ENCODE data around the gene WDR13. TPM values are rescaled to one million over a fixed set of nuclear protein-coding genes. Genes with fewer than 3 reads are reported as not detected.

Gene WDR13
- polyA plus RNA-seq, 3 donors from 2014 or later = 67.1 to 78.1 (median 75.4) TPM

DNA sequence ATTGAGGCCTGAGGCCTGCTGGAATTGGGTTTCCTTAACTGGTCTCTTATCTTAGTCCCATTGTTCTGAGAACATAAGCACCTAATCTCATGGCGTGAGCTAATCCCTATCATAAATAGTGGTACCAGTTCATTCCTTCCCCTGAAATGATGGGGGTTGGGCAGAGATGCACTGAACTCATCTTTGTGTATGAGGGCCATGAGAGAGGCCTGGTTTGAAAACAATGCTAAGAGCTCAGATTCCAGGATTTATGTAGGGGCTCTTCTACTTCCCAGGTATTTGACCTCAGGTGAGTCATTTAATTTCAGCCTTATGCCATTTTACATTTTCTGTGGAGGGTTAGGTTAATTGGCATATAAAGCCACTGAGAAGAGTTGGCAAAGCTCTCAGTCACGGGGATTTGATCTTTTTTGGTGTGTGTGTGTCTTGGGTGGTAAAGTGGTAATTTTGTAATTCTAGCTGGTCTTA is 18.6 kb upstream of the WDR13 start:
- Mint-ChIP-seq H3K27ac (peak overlapping the region in 4 of 6 donors; percentile 12 to 69 (median 50)), H3K27me3 (ENCODE audit: low read depth in 3 of 3) (peaks cover 10 to 24% (median 13%) of the 10 kb centered on the region in 3 donors), H3K4me3 (no peak overlapping the region), H3K4me1 (peaks cover 20 to 28% of the 10 kb centered on the region in 2 donors), H3K36me3 (peaks cover 0 to 23% (median 4%) of the 10 kb centered on the region in 3 donors), H3K9me3 (no peaks in the 10 kb centered on the region)
- no peak for DNase-seq

DNA sequence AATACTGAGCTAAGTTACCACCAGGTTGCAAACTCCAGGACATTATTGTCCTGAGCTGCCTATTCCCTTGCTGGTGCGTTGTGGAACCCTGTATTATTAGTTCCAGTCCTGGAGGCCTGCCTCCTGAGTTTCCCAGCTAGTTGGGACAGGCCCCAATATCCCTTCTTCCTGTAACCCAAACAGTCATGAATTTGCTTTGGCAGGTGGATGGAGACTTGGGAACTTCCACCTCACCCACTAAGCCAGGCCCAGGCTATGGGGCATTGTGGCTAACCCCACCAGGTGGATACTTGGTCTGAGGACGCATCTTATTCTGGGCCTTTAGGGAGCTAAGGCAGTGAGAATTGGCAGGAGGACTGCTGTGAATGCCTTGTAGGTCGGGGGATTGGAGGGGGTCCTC is 18.0 kb upstream of the WDR13 start:
- peaks cover 15 to 23% of the 10 kb centered on the region in 2 donors for H3K4me1 Mint-ChIP-seq
- peak overlapping the region in 4 of 6 donors; percentile 5 to 69 (median 56) for H3K27ac Mint-ChIP-seq
- H3K36me3 Mint-ChIP-seq = peaks cover 0 to 23% (median 4%) of the 10 kb centered on the region in 3 donors
- DNase-seq = no peak
- no peak overlapping the region for H3K4me3 Mint-ChIP-seq
- H3K9me3 Mint-ChIP-seq = no peaks in the 10 kb centered on the region
- peaks cover 7 to 21% (median 9%) of the 10 kb centered on the region in 3 donors for H3K27me3 Mint-ChIP-seq (ENCODE audit: low read depth in 3 of 3)

DNA sequence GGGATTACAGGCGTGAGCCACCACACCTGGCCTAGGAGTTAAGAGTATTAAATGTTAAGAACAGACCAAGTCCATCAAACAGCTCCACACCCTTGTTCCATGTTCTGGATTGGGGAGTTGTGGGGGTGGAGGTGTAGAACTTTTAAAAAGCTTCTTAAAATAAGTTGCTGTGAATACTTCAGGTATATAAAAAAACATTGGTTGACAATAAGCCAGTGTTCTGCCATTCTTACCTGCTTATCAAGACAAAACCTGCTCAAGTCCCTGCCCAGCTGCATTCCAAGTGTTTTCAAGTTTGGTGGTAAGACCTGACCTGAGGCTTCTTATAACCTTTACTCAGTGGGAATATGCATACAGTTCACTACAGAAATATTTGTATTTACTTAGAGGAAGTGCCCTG is 16.6 kb upstream of the WDR13 start:
- H3K4me1 Mint-ChIP-seq = peaks cover 8 to 13% of the 10 kb centered on the region in 2 donors
- peaks cover 0 to 12% (median 2%) of the 10 kb centered on the region in 3 donors for H3K27me3 Mint-ChIP-seq (ENCODE audit: low read depth in 3 of 3)
- peaks cover 0 to 20% (median 4%) of the 10 kb centered on the region in 3 donors for H3K36me3 Mint-ChIP-seq
- no peak overlapping the region for H3K4me3 Mint-ChIP-seq
- H3K27ac Mint-ChIP-seq = no peak overlapping the region
- DNase-seq = no peak
- no peaks in the 10 kb centered on the region for H3K9me3 Mint-ChIP-seq

DNA sequence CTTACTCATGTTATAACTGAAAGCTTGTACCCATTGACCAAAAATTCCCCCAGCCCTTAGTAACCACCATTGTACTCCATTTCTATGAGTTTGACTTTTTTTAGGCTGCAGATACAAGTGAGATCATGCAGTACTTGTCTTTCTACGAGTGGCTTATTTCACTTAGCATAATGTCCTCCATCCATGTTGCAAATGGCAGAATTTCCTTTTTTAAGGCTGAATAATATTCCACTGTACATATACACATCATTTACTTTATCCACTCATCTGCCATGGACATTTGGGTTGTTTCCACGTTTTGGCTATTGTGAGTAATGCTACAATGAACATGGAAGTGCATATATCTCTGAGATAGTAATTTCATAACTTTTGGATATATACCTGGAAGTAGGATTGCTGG is 12.6 kb upstream of the WDR13 start:
- no peaks in the 10 kb centered on the region for H3K9me3 Mint-ChIP-seq
- H3K27ac Mint-ChIP-seq = no peak overlapping the region
- no peaks in the 10 kb centered on the region for H3K36me3 Mint-ChIP-seq
- no peak for DNase-seq
- peaks cover 0 to 8% (median 2%) of the 10 kb centered on the region in 3 donors for H3K27me3 Mint-ChIP-seq (ENCODE audit: low read depth in 3 of 3)
- H3K4me1 Mint-ChIP-seq = no peaks in the 10 kb centered on the region
- H3K4me3 Mint-ChIP-seq = no peak overlapping the region

DNA sequence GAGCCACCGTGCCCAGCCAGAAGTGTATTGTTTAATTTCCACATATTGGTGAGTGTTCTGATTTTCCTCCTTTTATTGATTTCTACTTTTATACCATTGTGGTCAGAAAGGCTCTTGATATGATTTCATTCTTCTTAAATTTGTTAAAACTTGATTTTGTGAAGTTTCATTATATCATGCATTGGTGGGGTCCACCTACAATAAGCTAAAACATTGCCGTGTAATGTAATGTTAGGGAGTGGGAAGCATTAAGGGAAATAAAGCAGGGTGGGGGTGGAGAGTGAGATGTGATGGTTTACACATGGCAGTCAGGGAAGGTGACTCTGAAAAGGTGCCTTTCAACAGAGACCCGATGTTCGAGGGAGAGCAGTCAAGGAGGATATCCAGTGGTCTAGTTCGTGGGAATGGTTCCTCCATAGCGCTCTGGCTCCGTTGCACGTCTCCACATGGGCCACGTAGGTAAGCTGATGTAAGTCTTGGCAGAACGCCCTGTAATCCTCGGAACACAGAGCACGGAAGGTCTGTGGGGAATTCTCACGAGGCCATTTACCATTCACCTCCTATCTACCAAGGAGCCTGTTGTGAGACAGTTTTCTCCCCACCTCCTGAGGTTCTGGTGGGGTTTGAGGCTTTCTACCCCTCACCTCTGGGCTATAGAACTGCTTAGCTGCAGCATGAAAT is 7.7 kb upstream of the WDR13 start:
- H3K9me3 Mint-ChIP-seq = no peaks in the 10 kb centered on the region
- H3K36me3 Mint-ChIP-seq = no peaks in the 10 kb centered on the region
- no peak overlapping the region for H3K27ac Mint-ChIP-seq
- H3K4me1 Mint-ChIP-seq = no peaks in the 10 kb centered on the region
- peaks cover 1 to 7% (median 2%) of the 10 kb centered on the region in 3 donors for H3K27me3 Mint-ChIP-seq (ENCODE audit: low read depth in 3 of 3)
- H3K4me3 Mint-ChIP-seq = no peak overlapping the region
- DNase-seq = no peak

GRCh38 chrX:48590203-48591103 is 6.8 kb upstream of the WDR13 start:
- H3K27me3 Mint-ChIP-seq (ENCODE audit: low read depth in 3 of 3) = peaks cover 1 to 5% (median 2%) of the 10 kb centered on the region in 3 donors
- no peak for DNase-seq
- H3K9me3 Mint-ChIP-seq = no peaks in the 10 kb centered on the region
- no peaks in the 10 kb centered on the region for H3K36me3 Mint-ChIP-seq
- H3K27ac Mint-ChIP-seq = no peak overlapping the region
- H3K4me1 Mint-ChIP-seq = no peaks in the 10 kb centered on the region
- no peak overlapping the region for H3K4me3 Mint-ChIP-seq

GRCh38 chrX:48591255-48591791 is 6.0 kb upstream of the WDR13 start:
- Mint-ChIP-seq H3K36me3 (no peaks in the 10 kb centered on the region), H3K27ac (no peak overlapping the region), H3K27me3 (ENCODE audit: low read depth in 3 of 3) (peaks cover 1 to 5% (median 2%) of the 10 kb centered on the region in 3 donors), H3K9me3 (no peaks in the 10 kb centered on the region), H3K4me1 (no peaks in the 10 kb centered on the region), H3K4me3 (no peak overlapping the region)
- no peak for DNase-seq

GRCh38 chrX:48592971-48593370 is 4.3 kb upstream of the WDR13 start:
- Mint-ChIP-seq H3K36me3 (peaks cover 0 to 4% (median 0%) of the 10 kb centered on the region in 3 donors), H3K27ac (no peak overlapping the region), H3K9me3 (no peaks in the 10 kb centered on the region), H3K4me1 (peaks cover 8 to 9% of the 10 kb centered on the region in 2 donors), H3K4me3 (no peak overlapping the region), H3K27me3 (ENCODE audit: low read depth in 3 of 3) (peaks cover 10 to 12% (median 10%) of the 10 kb centered on the region in 3 donors)
- DNase-seq = no peak

- H3K9me3 Mint-ChIP-seq = no peaks in the 10 kb centered on the region
- no peak overlapping the region for H3K27ac Mint-ChIP-seq
- peaks cover 0 to 5% (median 0%) of the 10 kb centered on the region in 3 donors for H3K36me3 Mint-ChIP-seq
- H3K4me1 Mint-ChIP-seq = peaks cover 14 to 20% of the 10 kb centered on the region in 2 donors
- no peak for DNase-seq
- H3K4me3 Mint-ChIP-seq = no peak overlapping the region
- peaks cover 12 to 17% (median 14%) of the 10 kb centered on the region in 3 donors for H3K27me3 Mint-ChIP-seq (ENCODE audit: low read depth in 3 of 3)
Observed at GRCh38 chrX:48595929-48596328, 1.4 kb upstream of the WDR13 start.

DNA sequence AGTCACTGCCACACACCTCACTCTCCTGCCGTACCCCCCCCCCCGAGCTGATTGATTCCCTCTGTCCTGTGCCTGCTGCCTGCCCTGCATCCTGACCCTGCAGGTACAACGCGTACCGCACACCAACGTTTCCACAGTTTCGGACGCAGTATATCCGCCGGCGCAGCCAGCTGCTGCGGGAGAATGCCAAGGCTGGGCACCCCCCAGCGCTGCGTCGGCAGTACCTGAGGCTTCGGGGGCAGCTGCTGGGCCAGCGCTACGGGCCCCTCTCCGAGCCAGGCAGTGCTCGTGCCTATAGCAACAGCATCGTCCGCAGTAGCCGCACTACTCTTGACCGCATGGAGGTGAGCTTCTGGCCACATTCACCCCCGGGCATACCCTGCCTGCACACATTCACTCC is 1.3 kb downstream of the WDR13 start:
- DNase-seq = no peak
- Mint-ChIP-seq H3K4me1 (peaks cover 14 to 20% of the 10 kb centered on the region in 2 donors), H3K27ac (peak overlapping the region; percentile 23 to 100 (median 99)), H3K4me3 (peak overlapping the region; percentile 93 to 99 (median 98)), H3K36me3 (peaks cover 0 to 5% (median 0%) of the 10 kb centered on the region in 3 donors), H3K9me3 (no peaks in the 10 kb centered on the region), H3K27me3 (ENCODE audit: low read depth in 3 of 3) (peaks cover 10 to 18% (median 14%) of the 10 kb centered on the region in 3 donors)

- Mint-ChIP-seq H3K36me3 (peaks cover 0 to 6% (median 0%) of the 10 kb centered on the region in 3 donors), H3K4me3 (peak overlapping the region in 2 of 5 donors; percentile 42 to 93), H3K27me3 (ENCODE audit: low read depth in 3 of 3) (peaks cover 10 to 18% (median 12%) of the 10 kb centered on the region in 3 donors), H3K27ac (no peak overlapping the region), H3K9me3 (no peaks in the 10 kb centered on the region), H3K4me1 (peaks cover 14 to 20% of the 10 kb centered on the region in 2 donors)
- no peak for DNase-seq
Observed at GRCh38 chrX:48599341-48599740, 2.0 kb downstream of the WDR13 start.

GRCh38 chrX:48600226-48600625 is 2.9 kb downstream of the WDR13 start:
- peaks cover 10 to 20% (median 12%) of the 10 kb centered on the region in 3 donors for H3K27me3 Mint-ChIP-seq (ENCODE audit: low read depth in 3 of 3)
- H3K4me1 Mint-ChIP-seq = peaks cover 14 to 20% of the 10 kb centered on the region in 2 donors
- peaks cover 0 to 8% (median 0%) of the 10 kb centered on the region in 3 donors for H3K36me3 Mint-ChIP-seq
- H3K9me3 Mint-ChIP-seq = no peaks in the 10 kb centered on the region
- no peak overlapping the region for H3K4me3 Mint-ChIP-seq
- DNase-seq = no peak
- H3K27ac Mint-ChIP-seq = no peak overlapping the region

DNA sequence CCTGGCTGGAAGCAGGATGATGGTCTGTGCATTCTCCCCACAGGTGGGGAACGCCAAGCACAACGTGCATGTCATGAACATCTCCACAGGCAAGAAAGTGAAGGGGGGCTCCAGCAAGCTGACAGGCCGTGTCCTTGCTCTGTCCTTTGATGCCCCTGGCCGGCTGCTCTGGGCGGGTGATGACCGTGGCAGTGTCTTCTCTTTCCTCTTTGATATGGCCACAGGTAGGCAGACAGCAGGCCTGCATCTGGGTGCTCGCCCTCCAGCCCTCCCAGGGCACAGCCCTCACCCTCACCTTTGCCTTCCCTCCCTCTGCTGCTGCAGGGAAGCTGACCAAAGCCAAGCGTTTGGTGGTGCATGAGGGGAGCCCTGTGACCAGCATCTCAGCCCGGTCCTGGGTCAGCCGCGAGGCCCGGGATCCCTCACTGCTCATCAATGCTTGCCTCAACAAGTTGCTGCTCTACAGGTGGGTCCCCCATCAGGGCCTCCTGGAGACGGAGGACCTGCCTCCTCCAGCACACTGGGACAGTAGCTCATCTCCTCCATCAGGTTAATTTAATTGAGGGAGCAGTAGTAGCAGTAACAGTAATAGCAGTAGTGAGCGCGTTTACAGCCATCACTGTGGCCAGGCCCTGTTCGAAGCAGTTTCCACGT is 4.6 kb downstream of the WDR13 start:
- peaks cover 10 to 22% (median 12%) of the 10 kb centered on the region in 3 donors for H3K27me3 Mint-ChIP-seq (ENCODE audit: low read depth in 3 of 3)
- peaks cover 0 to 8% (median 0%) of the 10 kb centered on the region in 3 donors for H3K36me3 Mint-ChIP-seq
- no peak overlapping the region for H3K4me3 Mint-ChIP-seq
- no peak overlapping the region for H3K27ac Mint-ChIP-seq
- no peaks in the 10 kb centered on the region for H3K9me3 Mint-ChIP-seq
- no peak for DNase-seq
- H3K4me1 Mint-ChIP-seq = peaks cover 14 to 20% of the 10 kb centered on the region in 2 donors

Measured in immature natural killer cell (primary cell).